K562 (cell line): ENCODE results near the gene GRIK5. TPM values are rescaled to one million over a fixed set of nuclear protein-coding genes. Genes with fewer than 3 reads are reported as not detected.

ENCODE experiments used
- CEBPG ChIP-seq, 3 experiments: fragments of 200-800 bp in 1 of 3; sonication (Bioruptor generic) in 1 of 3; sonication (generic) in 1 of 3; formaldehyde crosslinking in 1 of 3; IDR thresholded peaks in 2 of 3; conservative IDR thresholded peaks in 1 of 3; 2 replicates each; pipeline versions ENCODE4 v1.6.1 to v1.8.0; 2016 to 2022; ENCODE audit warnings: missing compliant biosample characterization in 2 of 3, missing genetic modification characterization in 2 of 3, mild to moderate bottlenecking in 1 of 3, missing genetic modification reagents in 1 of 3
- ESRRA ChIP-seq: fragments of 450-650 bp; IDR thresholded peaks from 2 replicates; pipeline ENCODE4 v1.6.1; 2014; ENCODE audit warnings: low read depth, mild to moderate bottlenecking, moderate library complexity, borderline replicate concordance
- FOXA1 ChIP-seq: fragments of 450-650 bp; IDR thresholded peaks from 2 replicates; pipeline ENCODE4 v1.6.1; 2016; ENCODE audit warnings: mild to moderate bottlenecking, borderline replicate concordance
- NFIX ChIP-seq: fragments of 250-450 bp; sonication (Bioruptor Pico); IDR thresholded peaks from 2 replicates; pipeline ENCODE4 v1.4.0; 2020; ENCODE audit warnings: low read depth, mild to moderate bottlenecking, moderate library complexity
- NFYB ChIP-seq: IDR thresholded peaks from 2 replicates; pipeline ENCODE4 v1.6.1; 2011; ENCODE audit warnings: mild to moderate bottlenecking, moderate library complexity; ENCODE audit not compliant: insufficient read length; ENCODE audit errors: extremely low read depth
- NUFIP1 ChIP-seq: fragments of 450-650 bp; IDR thresholded peaks from 2 replicates; pipeline ENCODE4 v1.6.1; 2018; ENCODE audit not compliant: partially characterized antibody
- PCBP2 ChIP-seq: fragments of 200-400 bp; formaldehyde crosslinking; IDR thresholded peaks from 2 replicates; pipeline ENCODE4 v1.6.1; 2018; ENCODE audit warnings: low read length, low read depth, mild to moderate bottlenecking, moderate library complexity; ENCODE audit not compliant: poor library complexity, severe bottlenecking
- PHTF2 ChIP-seq: fragments of 250-450 bp; sonication (Bioruptor Pico); IDR thresholded peaks from 2 replicates; pipeline ENCODE4 v1.5.0; 2021; ENCODE audit warnings: mild to moderate bottlenecking
- RUNX1 ChIP-seq: sonication (generic); IDR thresholded peaks from 2 replicates; pipeline ENCODE4 v1.6.1; 2016; ENCODE audit warnings: antibody characterized with exemption, low read depth
- SIRT6 ChIP-seq: IDR thresholded peaks from one replicate; pipeline ENCODE4 v1.6.1; 2012; ENCODE audit warnings: low read depth, mild to moderate bottlenecking, control low read depth, inconsistent platforms, low read length, moderate library complexity
- SREBF1 ChIP-seq: fragments of 150-350 bp; IDR thresholded peaks from 2 replicates; pipeline ENCODE4 v1.6.1; 2014; ENCODE audit warnings: antibody characterized with exemption, low read depth, low read length, borderline replicate concordance
- TAF15 ChIP-seq: fragments of 200-400 bp; formaldehyde crosslinking; IDR thresholded peaks from 2 replicates; pipeline ENCODE4 v1.6.1; 2017; ENCODE audit warnings: mild to moderate bottlenecking, low read depth, low read length, moderate library complexity
- TRIM24 ChIP-seq, 2 experiments: fragments of 450-650 bp; IDR thresholded peaks; 2 replicates each; pipeline ENCODE4 v1.6.1; 2016
- ZNF324 ChIP-seq: fragments of 250-450 bp; sonication (Bioruptor Pico); IDR thresholded peaks from 2 replicates; pipeline ENCODE4 v1.4.0; 2020; ENCODE audit warnings: mild to moderate bottlenecking
- ZNF699 ChIP-seq: fragments of 250-450 bp; sonication (Bioruptor Pico); IDR thresholded peaks from 2 replicates; pipeline ENCODE4 v1.8.0; 2021; ENCODE audit warnings: mild to moderate bottlenecking, moderate library complexity; ENCODE audit not compliant: insufficient replicate concordance
- ZNF76 ChIP-seq: fragments of 250-450 bp; sonication (Bioruptor Pico); IDR thresholded peaks from 2 replicates; pipeline ENCODE4 v1.4.0; 2020; ENCODE audit warnings: mild to moderate bottlenecking, moderate library complexity, borderline replicate concordance
- ZNF785 ChIP-seq: fragments of 250-450 bp; sonication (Bioruptor Pico); IDR thresholded peaks from 2 replicates; pipeline ENCODE4 v1.4.0; 2020; ENCODE audit warnings: mild to moderate bottlenecking
- ZNF79 ChIP-seq: fragments of 250-450 bp; sonication (Bioruptor Pico); IDR thresholded peaks from 2 replicates; pipeline ENCODE4 v1.4.0; 2020; ENCODE audit warnings: low read depth, mild to moderate bottlenecking, moderate library complexity
- polyA plus RNA-seq, 8 experiments: library from polyadenylated mRNA; depleted of rRNA in 4 of 8; stranded (reverse) in 5 of 8; unstranded in 3 of 8; fragments of >200 nt; fragmentation: Nextera tagmentation in 2 of 8; fragmentation: Illumina TruSeq in 1 of 8; extraction: Ambion mirVana in 2 of 8; extraction: Trizol in 1 of 8; gene quantifications; 2 replicates each; pipeline versions ENCODE4 v1.2.1 to v1.2.3, GENCODE V29; 2011 to 2014; ENCODE audit warnings: inconsistent platforms in 1 of 8, missing spikeins in 1 of 8
- total RNA-seq, 7 experiments: library from RNA; depleted of rRNA in 6 of 7; stranded (reverse); fragments of >200 nt in 6 of 7; fragmentation: Illumina TruSeq in 2 of 7; extraction: Trizol in 2 of 7; gene quantifications; 2 replicates each; pipeline versions ENCODE4 v1.2.1 to v1.2.3, GENCODE V29; 2011 to 2021; ENCODE audit warnings: low replicate concordance in 1 of 7
- TF ChIP-seq, protein P1 (sequence below), 3 experiments: IDR thresholded peaks in 2 of 3; conservative IDR thresholded peaks in 1 of 3; 2 replicates each; pipeline ENCODE4 v1.5.1; 2011 to 2012; ENCODE audit warnings: low read length in 3 of 3, mild to moderate bottlenecking in 3 of 3, control low read depth in 2 of 3, improper control_type of control experiment in 1 of 3, inconsistent platforms in 1 of 3, low read depth in 1 of 3, mixed read lengths in 1 of 3, moderate library complexity in 1 of 3; ENCODE audit not compliant: insufficient read depth in 2 of 3
- TF ChIP-seq, protein P2 (sequence below), 2 experiments: IDR thresholded peaks in 1 of 2; conservative IDR thresholded peaks in 1 of 2; 2 replicates each; pipeline ENCODE4 v1.6.1; 2016; ENCODE audit warnings: low read depth in 2 of 2, mild to moderate bottlenecking in 1 of 2, missing compliant biosample characterization in 1 of 2, missing genetic modification characterization in 1 of 2, moderate library complexity in 1 of 2
- TF ChIP-seq, protein P3 (sequence below), 2 experiments: fragments of 450-650 bp in 1 of 2; sonication (generic) in 1 of 2; formaldehyde crosslinking in 1 of 2; IDR thresholded peaks in 1 of 2; conservative IDR thresholded peaks in 1 of 2; 2 replicates each; pipeline versions ENCODE4 v1.6.1 to v1.8.1; 2016 to 2023; ENCODE audit warnings: mild to moderate bottlenecking in 2 of 2, moderate library complexity in 2 of 2, inconsistent platforms in 1 of 2, missing genetic modification reagents in 1 of 2

GRIK5 gene
- total and polyA plus RNA-seq, 9 of the 15 experiments (the other 6 are each of a cell fraction or from before 2014, with no cell fraction given), result 0.04 to 0.55 (median 0.27) TPM; not detected in 2

DNA sequence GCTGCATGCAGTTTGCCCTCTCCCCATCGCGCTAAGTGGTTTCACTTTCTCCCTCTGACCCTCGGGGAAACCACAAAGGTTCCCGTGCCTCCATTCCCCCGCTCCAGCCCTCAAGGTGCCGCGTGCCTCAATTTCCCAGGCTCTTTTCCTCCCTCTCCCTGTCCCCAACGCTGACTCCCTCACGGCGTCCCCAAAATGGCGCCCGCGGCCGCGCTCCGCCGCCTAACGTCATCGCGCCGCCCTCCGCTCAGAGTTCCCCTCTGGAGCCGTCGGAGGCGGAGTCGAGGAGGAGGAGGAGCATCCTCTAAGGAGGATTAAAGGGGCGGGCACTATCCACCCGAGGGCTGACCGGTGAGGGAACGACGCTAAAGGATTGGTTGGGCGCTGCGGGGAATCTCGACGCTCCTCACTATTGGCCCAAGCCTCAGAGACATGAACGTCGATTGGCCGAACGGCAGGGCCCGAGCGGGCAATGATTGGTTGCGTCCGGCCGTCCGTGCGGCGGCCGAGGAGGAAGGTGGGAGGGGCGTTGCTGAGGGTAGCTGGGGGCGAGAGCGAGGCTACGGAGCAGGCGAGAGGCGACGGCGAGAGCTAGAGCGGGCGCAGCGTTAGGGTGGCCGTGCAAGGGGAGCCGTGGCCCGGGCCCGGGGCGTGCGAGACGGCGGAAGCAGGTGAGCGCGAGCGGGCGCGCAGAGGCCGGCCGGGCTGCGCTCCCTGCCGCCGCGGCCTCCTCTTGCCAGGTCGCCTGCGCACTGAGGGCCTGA is 5.8 kb upstream of the GRIK5 start, which contains the start of gene ZNF574 (continued):
- TF ChIP-seq, protein P1, sequence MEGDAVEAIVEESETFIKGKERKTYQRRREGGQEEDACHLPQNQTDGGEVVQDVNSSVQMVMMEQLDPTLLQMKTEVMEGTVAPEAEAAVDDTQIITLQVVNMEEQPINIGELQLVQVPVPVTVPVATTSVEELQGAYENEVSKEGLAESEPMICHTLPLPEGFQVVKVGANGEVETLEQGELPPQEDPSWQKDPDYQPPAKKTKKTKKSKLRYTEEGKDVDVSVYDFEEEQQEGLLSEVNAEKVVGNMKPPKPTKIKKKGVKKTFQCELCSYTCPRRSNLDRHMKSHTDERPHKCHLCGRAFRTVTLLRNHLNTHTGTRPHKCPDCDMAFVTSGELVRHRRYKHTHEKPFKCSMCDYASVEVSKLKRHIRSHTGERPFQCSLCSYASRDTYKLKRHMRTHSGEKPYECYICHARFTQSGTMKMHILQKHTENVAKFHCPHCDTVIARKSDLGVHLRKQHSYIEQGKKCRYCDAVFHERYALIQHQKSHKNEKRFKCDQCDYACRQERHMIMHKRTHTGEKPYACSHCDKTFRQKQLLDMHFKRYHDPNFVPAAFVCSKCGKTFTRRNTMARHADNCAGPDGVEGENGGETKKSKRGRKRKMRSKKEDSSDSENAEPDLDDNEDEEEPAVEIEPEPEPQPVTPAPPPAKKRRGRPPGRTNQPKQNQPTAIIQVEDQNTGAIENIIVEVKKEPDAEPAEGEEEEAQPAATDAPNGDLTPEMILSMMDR (IDR thresholded peaks at IDR 0.05 in 2 of 3, conservative IDR thresholded peaks at IDR 0.05 in 1 of 3; ENCODE audit: insufficient read depth in 2 of 3, low read depth in 1 of 3, low read length in 3 of 3), result no peak
- no peak for TF ChIP-seq ZNF699 (CRISPR knock-in tag)
- TF ChIP-seq ZNF76 (CRISPR knock-in tag), result no peak
- no peak for TF ChIP-seq PHTF2 (CRISPR knock-in tag)
- TF ChIP-seq SREBF1, result no peak
- 0 out of 2 replicates have a peak, but pooled peaks have one; percentile 18 for TF ChIP-seq ZNF324 (CRISPR knock-in tag)
- peak; percentile 90 for TF ChIP-seq NFYB
- no peak for TF ChIP-seq RUNX1
- no peak for TF ChIP-seq TRIM24 (IDR thresholded peaks at IDR 0.05)
- no peak for TF ChIP-seq PCBP2
- no peak for TF ChIP-seq FOXA1
- no peak for TF ChIP-seq TAF15
- TF ChIP-seq SIRT6, result no peak
- no peak for TF ChIP-seq NUFIP1
- TF ChIP-seq NFIX, result no peak
- peak; percentile 12; the same call in 1 of the 2 replicates for TF ChIP-seq ESRRA
- TF ChIP-seq, protein P2, sequence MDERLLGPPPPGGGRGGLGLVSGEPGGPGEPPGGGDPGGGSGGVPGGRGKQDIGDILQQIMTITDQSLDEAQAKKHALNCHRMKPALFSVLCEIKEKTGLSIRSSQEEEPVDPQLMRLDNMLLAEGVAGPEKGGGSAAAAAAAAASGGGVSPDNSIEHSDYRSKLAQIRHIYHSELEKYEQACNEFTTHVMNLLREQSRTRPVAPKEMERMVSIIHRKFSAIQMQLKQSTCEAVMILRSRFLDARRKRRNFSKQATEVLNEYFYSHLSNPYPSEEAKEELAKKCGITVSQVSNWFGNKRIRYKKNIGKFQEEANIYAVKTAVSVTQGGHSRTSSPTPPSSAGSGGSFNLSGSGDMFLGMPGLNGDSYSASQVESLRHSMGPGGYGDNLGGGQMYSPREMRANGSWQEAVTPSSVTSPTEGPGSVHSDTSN (CRISPR knock-in tag; IDR thresholded peaks at IDR 0.05; ENCODE audit: low read depth), result no peak
- TF ChIP-seq, protein P2 (tag; conservative IDR thresholded peaks at IDR 0.05; ENCODE audit: low read depth), result no peak
- TF ChIP-seq, protein P3, sequence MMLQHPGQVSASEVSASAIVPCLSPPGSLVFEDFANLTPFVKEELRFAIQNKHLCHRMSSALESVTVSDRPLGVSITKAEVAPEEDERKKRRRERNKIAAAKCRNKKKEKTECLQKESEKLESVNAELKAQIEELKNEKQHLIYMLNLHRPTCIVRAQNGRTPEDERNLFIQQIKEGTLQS (IDR thresholded peaks at IDR 0.05), result peak; percentile 64
- TF ChIP-seq, protein P3 (CRISPR knock-in tag; conservative IDR thresholded peaks at IDR 0.05), result no peak
- TF ChIP-seq CEBPG (CRISPR knock-in tag; IDR thresholded peaks at IDR 0.05), result no peak
- TF ChIP-seq CEBPG (tag; conservative IDR thresholded peaks at IDR 0.05 in 1 of 2, IDR thresholded peaks at IDR 0.05 in 1 of 2), result no peak
- TF ChIP-seq ZNF785 (CRISPR knock-in tag), result no peak
- TF ChIP-seq ZNF79 (CRISPR knock-in tag), result no peak
